Transverse colon (tissue), 4 donors: Measurements from ENCODE around the gene SCN8A.

ENCODE experiments used
- CTCF ChIP-seq, 5 experiments: fragments of 200-600 bp in 3 of 5; fragments of 450-650 bp in 2 of 5; sonication (generic) in 3 of 5; IDR thresholded peaks; 1 replicate in 2 of 5; 2 replicates in 3 of 5; pipeline ENCODE4 v1.5.1; 2016 to 2017; ENCODE audit warnings: antibody characterized with exemption in 5 of 5, inconsistent platforms in 3 of 5, mild to moderate bottlenecking in 2 of 5, moderate library complexity in 1 of 5
- EP300 ChIP-seq: sonication (generic); formaldehyde crosslinking; IDR thresholded peaks from one replicate; pipeline ENCODE4 v1.6.1; 2017; ENCODE audit warnings: antibody characterized with exemption, low read depth
- POLR2A ChIP-seq: fragments of 450-650 bp; IDR thresholded peaks from one replicate; pipeline ENCODE4 v1.6.1; 2016; ENCODE audit warnings: antibody characterized with exemption, mild to moderate bottlenecking, moderate library complexity
- POLR2AphosphoS5 ChIP-seq, 3 donors: sonication (generic); formaldehyde crosslinking; IDR thresholded peaks; one replicate each; pipeline ENCODE4 v1.6.1; 2016; ENCODE audit warnings: antibody characterized with exemption in 3 of 3

- TF ChIP-seq CTCF (IDR thresholded peaks at IDR 0.05) (no peak), EP300 (no peak), POLR2A (no peak), POLR2AphosphoS5 (IDR thresholded peaks at IDR 0.05) (no peak)
These were observed 135.1 kb downstream of the SCN8A start for GRCh38 chr12:51726161-51726560.
